ENCODE data around the gene TFAM.

DNA sequence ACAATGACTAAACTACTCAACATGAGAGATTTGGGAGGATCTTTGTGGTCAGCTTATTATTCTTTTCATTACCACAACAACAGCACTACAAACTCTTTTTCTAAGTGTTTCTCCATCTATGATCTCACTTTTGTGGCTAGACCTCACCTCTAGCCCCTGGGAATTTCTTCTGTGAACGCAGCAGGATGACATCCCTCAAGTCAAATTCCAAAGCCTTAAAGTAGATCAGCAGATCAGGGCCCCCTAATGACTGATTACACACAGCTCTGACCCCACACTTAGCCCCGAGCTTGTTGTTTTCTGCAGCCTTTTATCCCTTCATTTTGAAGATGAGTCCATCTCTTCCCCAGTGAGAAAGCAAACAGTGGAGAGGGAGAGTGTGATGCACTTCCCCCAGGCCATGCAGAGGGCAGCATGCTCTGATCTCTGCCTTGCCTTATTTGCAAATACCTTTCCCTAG, 27.3 kb downstream of the TFAM start:
- no peak for TF ChIP-seq CTCF (IDR thresholded peaks at IDR 0.05; ENCODE audit: low read depth, low read length)
- no peak for TF ChIP-seq EZH2phosphoT487 (IDR thresholded peaks at IDR 0.05; ENCODE audit: low read depth)

Data from OCI-LY3 (cell line).